ENCODE data around the gene ARHGAP10. TPM values are rescaled to one million over a fixed set of nuclear protein-coding genes. Genes with fewer than 3 reads are reported as not detected.

Gene ARHGAP10
- total and polyA plus RNA-seq, 10 of the 15 experiments (the other 5 are each of a cell fraction or from before 2014, with no cell fraction given): 1.3 to 25.8 (median 17.2) TPM

DNA sequence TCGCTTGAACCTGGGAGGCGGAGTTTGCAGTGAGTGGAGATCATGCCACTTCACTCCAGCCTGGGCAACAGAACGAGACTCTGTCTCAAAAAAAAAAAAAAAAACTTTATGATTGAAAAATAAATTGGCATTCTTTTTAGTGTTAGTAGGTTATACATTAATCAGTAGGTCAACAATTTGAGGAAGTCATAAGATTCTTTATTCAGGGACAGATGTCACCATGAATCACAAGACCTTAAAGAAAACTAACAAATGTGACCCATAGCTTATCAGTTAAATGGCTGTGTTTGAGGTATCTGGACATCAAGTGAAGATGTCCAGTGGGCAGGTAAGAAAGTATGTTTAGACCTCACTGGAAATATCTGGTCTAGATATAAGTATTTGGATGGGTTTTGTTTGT is 38.7 kb upstream of the ARHGAP10 start:
- H3K27ac ChIP-seq (ENCODE audit: control insufficient read depth, insufficient read depth): no peak overlapping the region
- TF ChIP-seq, protein P1, sequence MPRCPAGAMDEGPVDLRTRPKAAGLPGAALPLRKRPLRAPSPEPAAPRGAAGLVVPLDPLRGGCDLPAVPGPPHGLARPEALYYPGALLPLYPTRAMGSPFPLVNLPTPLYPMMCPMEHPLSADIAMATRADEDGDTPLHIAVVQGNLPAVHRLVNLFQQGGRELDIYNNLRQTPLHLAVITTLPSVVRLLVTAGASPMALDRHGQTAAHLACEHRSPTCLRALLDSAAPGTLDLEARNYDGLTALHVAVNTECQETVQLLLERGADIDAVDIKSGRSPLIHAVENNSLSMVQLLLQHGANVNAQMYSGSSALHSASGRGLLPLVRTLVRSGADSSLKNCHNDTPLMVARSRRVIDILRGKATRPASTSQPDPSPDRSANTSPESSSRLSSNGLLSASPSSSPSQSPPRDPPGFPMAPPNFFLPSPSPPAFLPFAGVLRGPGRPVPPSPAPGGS (IDR thresholded peaks at IDR 0.05; ENCODE audit: borderline replicate concordance, insufficient read depth, low read depth, low read length, poor library complexity, severe bottlenecking): no peak
- no peak for TF ChIP-seq BCL11A (IDR thresholded peaks at IDR 0.05; ENCODE audit: low read depth, low read length)
- TF ChIP-seq CUX1 (IDR thresholded peaks at IDR 0.05; ENCODE audit: insufficient replicate concordance, low read depth, low read length): no peak
- WGBS (ENCODE audit: insufficient coverage, insufficient replicate concordance, low lambda C conversion rate, missing lambda C conversion rate): 33% methylated on average over 3 of the region's 3 CpGs
- in situ Hi-C loops (cut with MboI): no loop called here
- no peak for DNase-seq (ENCODE audit: low read depth, low spot score)
- peaks cover 0 to 5% of the 10 kb centered on the region in 2 experiments; a peak in 1 of 4 replicates for H3K27me3 ChIP-seq (replicated peaks in 1 of 2; ENCODE audit: control insufficient read depth in 2 of 2, insufficient read depth in 2 of 2, low read length in 1 of 2)
- no peak overlapping the region for H3K4me2 ChIP-seq (ENCODE audit: control insufficient read depth, insufficient read depth)
- ATAC-seq: no peak
- H3K79me2 ChIP-seq (ENCODE audit: control insufficient read depth, insufficient read depth, low read length): no peaks in the 10 kb centered on the region
- H2AFZ ChIP-seq (ENCODE audit: control insufficient read depth, low read depth, low read length): no peak overlapping the region
- H3K4me3 ChIP-seq: no peak overlapping the region
- no peak overlapping the region for H3K9ac ChIP-seq (ENCODE audit: control insufficient read depth, insufficient read depth, low read length)
- ChIA-PET SMC1A (ENCODE audit: uncharacterized antibody, unreplicated experiment) (interaction anchor here (2.1 kb wide), 1 partner anchor 174 kb away, joined by 13 read pairs; no protein-coding TSS in a partner anchor), CTCF (interaction anchor here (0.6 to 3.4 kb wide), 4 partner anchors 40 to 232 kb away, joined by 3 to 24 read pairs (median 4); no protein-coding TSS in a partner anchor), RAD21 (ENCODE audit: unreplicated experiment) (interaction anchor here (0.8 to 1.2 kb wide), 3 partner anchors 9 to 174 kb away, joined by 3 to 4 read pairs (median 4); partner anchors contain the start of gene PRMT9), POLR2A (interaction anchor here (0.7 kb wide), 1 partner anchor 9 kb away, joined by 3 read pairs; the partner anchor contains the start of gene PRMT9)
- no TSS peak for BruUV-seq (replicated peaks)
- no peaks in the 10 kb centered on the region for H4K20me1 ChIP-seq (ENCODE audit: control insufficient read depth, insufficient read depth)
- no peaks in the 10 kb centered on the region for H3K36me3 ChIP-seq (ENCODE audit: control insufficient read depth in 2 of 2, insufficient read depth in 2 of 2, low read length in 1 of 2)
- intact Hi-C loops (cut with micrococcal nuclease; ENCODE audit: unreplicated experiment): no loop called here
- no peaks in the 10 kb centered on the region for H3K9me3 ChIP-seq (replicated peaks; ENCODE audit: control insufficient read depth, insufficient read depth, low read length)
- FAIRE-seq: no peak
- H3K4me1 ChIP-seq (ENCODE audit: control insufficient read depth, insufficient read depth, low read length): no peaks in the 10 kb centered on the region

All from GM12878 (cell line).